GM21737 (cell line): ENCODE measurements around the gene C6orf136.
A peak's percentile ranks its signal among the peaks of the same experiment; 100 is the strongest.
"Not testable (repeated sequence)": the region's sequence is repeated elsewhere in the genome, so short reads cannot be mapped to it uniquely, and the experiment has no call there.

ENCODE experiments used
- ATAC-seq: cut with Tn5 transposase; IDR thresholded peaks from one replicate; pipeline ENCODE4 v1.9.1; 2021; ENCODE audit warnings: mild to moderate bottlenecking, moderate library complexity; ENCODE audit not compliant: unreplicated experiment

Gene C6orf136

GRCh38 chr6:30655743-30656094 lies 8.8 kb downstream of the C6orf136 start:
- no peak for ATAC-seq

- ATAC-seq = no peak
These were observed 9.6 kb downstream of the C6orf136 start for GRCh38 chr6:30656513-30656912.

- ATAC-seq = no peak
These were observed 10.5 kb downstream of the C6orf136 start for GRCh38 chr6:30657454-30657853.

GRCh38 chr6:30657922-30658321 lies 11.0 kb downstream of the C6orf136 start:
- ATAC-seq = not testable (repeated sequence)

- ATAC-seq = no peak
These were observed 18.2 kb downstream of the C6orf136 start for GRCh38 chr6:30664994-30665767.

GRCh38 chr6:30666300-30666699 lies 19.4 kb downstream of the C6orf136 start:
- ATAC-seq = not testable (repeated sequence)

- ATAC-seq = no peak
These were observed 24.0 kb downstream of the C6orf136 start for GRCh38 chr6:30670760-30671527.

- ATAC-seq = peak; percentile 67
These were observed 25.7 kb downstream of the C6orf136 start, which contains the start of gene DHX16 for GRCh38 chr6:30672445-30673253. Gene DHX16 (minus strand): TSS chr6:30673006. CDS start chr6:30672841, 165 bp downstream.

GRCh38 chr6:30676660-30677285 lies 29.8 kb downstream of the C6orf136 start:
- no peak for ATAC-seq

- ATAC-seq = peak; percentile 40
These were observed 32.2 kb downstream of the C6orf136 start for GRCh38 chr6:30678964-30679726.

- no peak for ATAC-seq
These were observed 33.0 kb downstream of the C6orf136 start for GRCh38 chr6:30679765-30680535.

- ATAC-seq = no peak
These were observed 34.8 kb downstream of the C6orf136 start for GRCh38 chr6:30681766-30682142.

- ATAC-seq = peak; percentile 38
These were observed 35.5 kb downstream of the C6orf136 start for GRCh38 chr6:30682143-30683117.

- no peak for ATAC-seq
These were observed 36.4 kb downstream of the C6orf136 start for GRCh38 chr6:30683183-30683979.

- no peak for ATAC-seq
These were observed 37.0 kb downstream of the C6orf136 start for GRCh38 chr6:30683980-30684338.

- no peak for ATAC-seq
These were observed 37.6 kb downstream of the C6orf136 start for GRCh38 chr6:30684386-30685156.
